Activated CD4-positive, alpha-beta memory T cell treated with anti-CD3 and anti-CD28 coated beads for 36 hours (primary cell): ENCODE measurements around the gene TMEM187. TPM values are rescaled to one million over a fixed set of nuclear protein-coding genes. Genes with fewer than 3 reads are reported as not detected.
A peak's percentile ranks its signal among the peaks of the same experiment; 100 is the strongest.

ENCODE experiments used
- CTCF ChIA-PET: fragments of 350-600 bp; sonication (Branson Sonifier 250); formaldehyde crosslinking; loops from one replicate; lab custom pipeline; 2021; ENCODE audit warnings: antibody characterized with exemption, inconsistent platforms; lab: Charles Lee
- POLR2A ChIA-PET: fragments of 350-600 bp; sonication (Branson Sonifier 250); formaldehyde crosslinking; loops from one replicate; lab custom pipeline; 2021; ENCODE audit warnings: antibody characterized with exemption; lab: Charles Lee
- DNase-seq: peaks from one replicate; pipeline ENCODE4 v3.0.0-alpha.2; 2020
- H3K27ac Mint-ChIP-seq: one replicate; pipeline ENCODE4 v1.8.0; 2021; ENCODE audit warnings: mixed read lengths
- H3K27me3 Mint-ChIP-seq: one replicate; pipeline ENCODE4 v1.8.0; 2021; ENCODE audit warnings: mixed read lengths
- H3K36me3 Mint-ChIP-seq: one replicate; pipeline ENCODE4 v1.8.0; 2021; ENCODE audit warnings: mixed read lengths
- H3K4me1 Mint-ChIP-seq: one replicate; pipeline ENCODE4 v1.8.0; 2021; ENCODE audit warnings: low read depth, mixed read lengths
- H3K4me3 Mint-ChIP-seq: one replicate; pipeline ENCODE4 v1.8.0; 2021; ENCODE audit warnings: mild to moderate bottlenecking, mixed read lengths
- H3K9me3 Mint-ChIP-seq: one replicate; pipeline ENCODE4 v1.8.0; 2021; ENCODE audit warnings: mixed read lengths
- intact Hi-C: fragments of 100-400 bp; cut with micrococcal nuclease; formaldehyde crosslinking; loops from one replicate; pipeline ENCODE4 v1.15.1; 2023
- total RNA-seq, 2 experiments: library from RNA; stranded (reverse); gene quantifications; one replicate each; pipeline ENCODE4 v1.2.3, GENCODE V29; 2021

Gene TMEM187
- total RNA-seq, 2 experiments from 2014 or later, result 8.6 to 9.1 TPM

- Mint-ChIP-seq H3K27ac (no peak overlapping the region), H3K4me1 (peaks cover 16% of the 10 kb centered on the region)
- CTCF ChIA-PET, result interaction anchor here (1.0 kb wide), 1 partner anchor 12 kb away, joined by 3 read pairs; no protein-coding TSS in a partner anchor
These were observed 52.7 kb downstream of the TMEM187 start for GRCh38 chrX:154025230-154025629.

GRCh38 chrX:154026136-154027021, 53.8 kb downstream of the TMEM187 start:
- no peak overlapping the region for H3K4me3 Mint-ChIP-seq
- CTCF ChIA-PET, result interaction anchor here (1.0 to 1.1 kb wide), 2 partner anchors 13 to 25 kb away, joined by 3 read pairs; no protein-coding TSS in a partner anchor
- POLR2A ChIA-PET, result no interaction called here
- H3K27ac Mint-ChIP-seq, result no peak overlapping the region
- H3K9me3 Mint-ChIP-seq, result no peaks in the 10 kb centered on the region
- peaks cover 9% of the 10 kb centered on the region for H3K36me3 Mint-ChIP-seq
- H3K27me3 Mint-ChIP-seq, result no peaks in the 10 kb centered on the region
- no peak for DNase-seq
- intact Hi-C loops, result no loop called here
- peaks cover 9% of the 10 kb centered on the region for H3K4me1 Mint-ChIP-seq

More at GRCh38 chrX:154025230-154025629, 52.7 kb downstream of the TMEM187 start:
- DNase-seq, result no peak
- POLR2A ChIA-PET, result no interaction called here
- intact Hi-C loops, result no loop called here
- no peaks in the 10 kb centered on the region for H3K27me3 Mint-ChIP-seq
- H3K4me3 Mint-ChIP-seq, result no peak overlapping the region
- no peaks in the 10 kb centered on the region for H3K9me3 Mint-ChIP-seq
- H3K36me3 Mint-ChIP-seq, result peaks cover 9% of the 10 kb centered on the region

GRCh38 chrX:154027022-154027402, 54.5 kb downstream of the TMEM187 start:
- H3K27ac Mint-ChIP-seq, result no peak overlapping the region
- H3K27me3 Mint-ChIP-seq, result no peaks in the 10 kb centered on the region
- H3K9me3 Mint-ChIP-seq, result no peaks in the 10 kb centered on the region
- H3K4me3 Mint-ChIP-seq, result no peak overlapping the region
- peaks cover 9% of the 10 kb centered on the region for H3K36me3 Mint-ChIP-seq
- ChIA-PET POLR2A (no interaction called here), CTCF (interaction anchor here (1.1 kb wide), 1 partner anchor 24 kb away, joined by 3 read pairs; no protein-coding TSS in a partner anchor)
- intact Hi-C loops, result no loop called here
- no peak for DNase-seq
- peaks cover 6% of the 10 kb centered on the region for H3K4me1 Mint-ChIP-seq

- H3K27ac Mint-ChIP-seq, result no peak overlapping the region
- no peak for DNase-seq
- H3K9me3 Mint-ChIP-seq, result no peaks in the 10 kb centered on the region
- peaks cover 11% of the 10 kb centered on the region for H3K36me3 Mint-ChIP-seq
- CTCF ChIA-PET, result no interaction called here
- intact Hi-C loops, result no loop called here
- no peaks in the 10 kb centered on the region for H3K27me3 Mint-ChIP-seq
- H3K4me3 Mint-ChIP-seq, result no peak overlapping the region
- POLR2A ChIA-PET, result no interaction called here
- peaks cover 2% of the 10 kb centered on the region for H3K4me1 Mint-ChIP-seq
These were observed 55.4 kb downstream of the TMEM187 start for GRCh38 chrX:154027986-154028385.

- DNase-seq, result no peak
- peak overlapping the region; percentile 56 for H3K27ac Mint-ChIP-seq
- peaks cover 11% of the 10 kb centered on the region for H3K36me3 Mint-ChIP-seq
- CTCF ChIA-PET, result interaction anchor here (1.2 kb wide), 1 partner anchor 15 kb away, joined by 3 read pairs; no protein-coding TSS in a partner anchor
- no peaks in the 10 kb centered on the region for H3K9me3 Mint-ChIP-seq
- intact Hi-C loops, result no loop called here
- no peak overlapping the region for H3K4me3 Mint-ChIP-seq
- POLR2A ChIA-PET, result no interaction called here
- H3K27me3 Mint-ChIP-seq, result no peaks in the 10 kb centered on the region
- peaks cover 2% of the 10 kb centered on the region for H3K4me1 Mint-ChIP-seq
These were observed 56.1 kb downstream of the TMEM187 start for GRCh38 chrX:154028502-154029184.

- no peak overlapping the region for H3K4me3 Mint-ChIP-seq
- H3K36me3 Mint-ChIP-seq, result peaks cover 11% of the 10 kb centered on the region
- intact Hi-C loops, result no loop called here
- peaks cover 2% of the 10 kb centered on the region for H3K4me1 Mint-ChIP-seq
- no peaks in the 10 kb centered on the region for H3K27me3 Mint-ChIP-seq
- no peak overlapping the region for H3K27ac Mint-ChIP-seq
- no peaks in the 10 kb centered on the region for H3K9me3 Mint-ChIP-seq
- CTCF ChIA-PET, result interaction anchor here (1.2 kb wide), 1 partner anchor 16 kb away, joined by 3 read pairs; no protein-coding TSS in a partner anchor
- POLR2A ChIA-PET, result no interaction called here
- DNase-seq, result peak; percentile 17
These were observed 56.9 kb downstream of the TMEM187 start for GRCh38 chrX:154029439-154029838.

GRCh38 chrX:154030266-154030665, 57.7 kb downstream of the TMEM187 start:
- peaks cover 16% of the 10 kb centered on the region for H3K36me3 Mint-ChIP-seq
- no peaks in the 10 kb centered on the region for H3K27me3 Mint-ChIP-seq
- no peaks in the 10 kb centered on the region for H3K9me3 Mint-ChIP-seq
- ChIA-PET CTCF (interaction anchor here (0.6 kb wide), 1 partner anchor 61 kb away, joined by 3 read pairs; no protein-coding TSS in a partner anchor), POLR2A (no interaction called here)
- H3K4me3 Mint-ChIP-seq, result no peak overlapping the region
- no peak overlapping the region for H3K27ac Mint-ChIP-seq
- peaks cover 2% of the 10 kb centered on the region for H3K4me1 Mint-ChIP-seq
- intact Hi-C loops, result no loop called here
- DNase-seq, result no peak

GRCh38 chrX:154030715-154031305, 58.3 kb downstream of the TMEM187 start:
- Mint-ChIP-seq H3K9me3 (no peaks in the 10 kb centered on the region), H3K4me1 (peaks cover 2% of the 10 kb centered on the region), H3K27me3 (no peaks in the 10 kb centered on the region), H3K4me3 (no peak overlapping the region), H3K36me3 (peaks cover 16% of the 10 kb centered on the region), H3K27ac (no peak overlapping the region)
- no peak for DNase-seq
- intact Hi-C loops, result no loop called here
- CTCF ChIA-PET, result no interaction called here
- POLR2A ChIA-PET, result no interaction called here

GRCh38 chrX:154032160-154032559, 59.6 kb downstream of the TMEM187 start:
- H3K36me3 Mint-ChIP-seq, result peaks cover 16% of the 10 kb centered on the region
- no peak overlapping the region for H3K27ac Mint-ChIP-seq
- POLR2A ChIA-PET, result no interaction called here
- no peaks in the 10 kb centered on the region for H3K9me3 Mint-ChIP-seq
- H3K4me3 Mint-ChIP-seq, result no peak overlapping the region
- H3K4me1 Mint-ChIP-seq, result peaks cover 10% of the 10 kb centered on the region
- CTCF ChIA-PET, result no interaction called here
- intact Hi-C loops, result no loop called here
- H3K27me3 Mint-ChIP-seq, result no peaks in the 10 kb centered on the region
- DNase-seq, result no peak

- Mint-ChIP-seq H3K4me1 (peaks cover 11% of the 10 kb centered on the region), H3K27me3 (no peaks in the 10 kb centered on the region), H3K9me3 (no peaks in the 10 kb centered on the region), H3K4me3 (no peak overlapping the region), H3K27ac (no peak overlapping the region), H3K36me3 (peaks cover 14% of the 10 kb centered on the region)
- CTCF ChIA-PET, result no interaction called here
- intact Hi-C loops, result no loop called here
- no peak for DNase-seq
- POLR2A ChIA-PET, result no interaction called here
These were observed 60.1 kb downstream of the TMEM187 start for GRCh38 chrX:154032653-154033052.
